ENCODE measurements around the gene RBMS3. TPM values are rescaled to one million over a fixed set of nuclear protein-coding genes. Genes with fewer than 3 reads are reported as not detected.

The RBMS3 gene
- total and polyA plus RNA-seq, 2 donors (not counting 1 experiment from before 2014, with no cell fraction given) = 26.9 to 68.4 TPM

DNA sequence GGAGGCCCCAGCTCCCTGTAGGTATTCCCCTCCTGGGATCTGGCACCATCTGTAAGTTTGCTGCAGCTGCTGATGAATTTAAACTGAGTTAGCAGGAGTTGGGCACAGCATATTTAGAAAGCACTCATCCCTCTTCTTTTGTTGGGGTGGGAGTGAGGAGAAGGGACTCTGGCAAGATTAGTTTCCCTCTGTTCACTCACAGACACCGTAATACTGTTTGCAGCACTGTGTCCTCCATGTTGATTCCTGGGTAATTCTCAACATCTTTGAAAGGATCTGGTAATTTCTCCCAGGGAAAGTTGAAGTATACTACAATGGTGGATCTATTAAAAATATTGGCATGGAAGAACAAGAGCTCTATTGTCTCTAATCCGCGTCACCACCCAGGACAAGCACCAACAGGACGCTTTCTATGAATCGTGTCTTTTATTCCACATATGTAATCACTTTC lies 173.3 kb downstream of the RBMS3 start:
- no peak for TF ChIP-seq EZH2 (IDR thresholded peaks at IDR 0.05; ENCODE audit: low read length, missing control alignments)
- TF ChIP-seq, protein P1, sequence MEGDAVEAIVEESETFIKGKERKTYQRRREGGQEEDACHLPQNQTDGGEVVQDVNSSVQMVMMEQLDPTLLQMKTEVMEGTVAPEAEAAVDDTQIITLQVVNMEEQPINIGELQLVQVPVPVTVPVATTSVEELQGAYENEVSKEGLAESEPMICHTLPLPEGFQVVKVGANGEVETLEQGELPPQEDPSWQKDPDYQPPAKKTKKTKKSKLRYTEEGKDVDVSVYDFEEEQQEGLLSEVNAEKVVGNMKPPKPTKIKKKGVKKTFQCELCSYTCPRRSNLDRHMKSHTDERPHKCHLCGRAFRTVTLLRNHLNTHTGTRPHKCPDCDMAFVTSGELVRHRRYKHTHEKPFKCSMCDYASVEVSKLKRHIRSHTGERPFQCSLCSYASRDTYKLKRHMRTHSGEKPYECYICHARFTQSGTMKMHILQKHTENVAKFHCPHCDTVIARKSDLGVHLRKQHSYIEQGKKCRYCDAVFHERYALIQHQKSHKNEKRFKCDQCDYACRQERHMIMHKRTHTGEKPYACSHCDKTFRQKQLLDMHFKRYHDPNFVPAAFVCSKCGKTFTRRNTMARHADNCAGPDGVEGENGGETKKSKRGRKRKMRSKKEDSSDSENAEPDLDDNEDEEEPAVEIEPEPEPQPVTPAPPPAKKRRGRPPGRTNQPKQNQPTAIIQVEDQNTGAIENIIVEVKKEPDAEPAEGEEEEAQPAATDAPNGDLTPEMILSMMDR (conservative IDR thresholded peaks at IDR 0.05 in 1 of 2, IDR thresholded peaks at IDR 0.05 in 1 of 2; ENCODE audit: low read depth in 1 of 2, low read length in 2 of 2) = no peak
- Histone ChIP-seq H3K4me2 (ENCODE audit: extremely low read depth, insufficient read depth, low read length) (no peak overlapping the region), H3K9me3 (ENCODE audit: control insufficient read depth, insufficient read depth, low read depth, low read length) (no peaks in the 10 kb centered on the region), H3K27me3 (ENCODE audit: control insufficient read depth, insufficient read depth, low read length) (no peaks in the 10 kb centered on the region), H3K9ac (ENCODE audit: insufficient read depth, low read length) (no peak overlapping the region), H2AFZ (ENCODE audit: low read length) (no peak overlapping the region), H3K4me1 (ENCODE audit: control insufficient read depth, extremely low read depth, insufficient read depth, low read length) (no peaks in the 10 kb centered on the region), H3K27ac (ENCODE audit: insufficient read depth, low read length) (no peak overlapping the region), H4K20me1 (ENCODE audit: control insufficient read depth, extremely low read depth, insufficient read depth, low read length) (no peaks in the 10 kb centered on the region), H3K36me3 (ENCODE audit: control insufficient read depth, insufficient read depth, low read length) (no peaks in the 10 kb centered on the region), H3K79me2 (ENCODE audit: control insufficient read depth, insufficient read depth, low read length) (no peaks in the 10 kb centered on the region), H3K4me3 (replicated peaks in 1 of 4; ENCODE audit: control extremely low read depth in 1 of 4, insufficient read depth in 1 of 4, low read depth in 3 of 4, low read length in 4 of 4) (no peak overlapping the region)
- no peak for DNase-seq (ENCODE audit: low read depth in 2 of 2)

DNA sequence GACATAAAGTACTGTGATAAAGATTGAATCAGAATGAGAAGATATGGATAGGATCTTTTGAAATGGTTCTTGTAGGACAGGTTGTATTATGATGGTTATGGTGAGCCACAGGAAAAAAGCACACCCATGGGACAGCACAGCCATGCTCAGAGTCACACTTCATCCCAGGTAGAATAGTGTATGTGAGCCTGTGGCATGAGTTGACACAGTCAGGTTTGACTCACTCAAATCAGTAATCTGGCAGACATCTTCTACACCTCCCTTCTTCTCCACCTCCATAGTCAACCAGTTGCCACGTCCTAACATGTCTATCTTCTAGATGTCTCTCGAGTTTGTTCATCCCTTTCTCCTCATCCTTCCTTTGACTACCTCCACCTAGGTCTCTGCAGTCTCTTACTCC lies 176.0 kb downstream of the RBMS3 start:
- H3K27ac ChIP-seq (ENCODE audit: insufficient read depth, low read length) = no peak overlapping the region
- H3K79me2 ChIP-seq (ENCODE audit: control insufficient read depth, insufficient read depth, low read length) = no peaks in the 10 kb centered on the region
- TF ChIP-seq, protein P1 (conservative IDR thresholded peaks at IDR 0.05 in 1 of 2, IDR thresholded peaks at IDR 0.05 in 1 of 2; ENCODE audit: low read depth in 1 of 2, low read length in 2 of 2) = no peak
- TF ChIP-seq EZH2 (IDR thresholded peaks at IDR 0.05; ENCODE audit: low read length, missing control alignments) = no peak
- H3K4me3 ChIP-seq (replicated peaks in 1 of 4; ENCODE audit: control extremely low read depth in 1 of 4, insufficient read depth in 1 of 4, low read depth in 3 of 4, low read length in 4 of 4) = no peak overlapping the region
- H3K27me3 ChIP-seq (ENCODE audit: control insufficient read depth, insufficient read depth, low read length) = no peaks in the 10 kb centered on the region
- no peaks in the 10 kb centered on the region for H3K9me3 ChIP-seq (ENCODE audit: control insufficient read depth, insufficient read depth, low read depth, low read length)
- DNase-seq (ENCODE audit: low read depth in 2 of 2) = no peak
- H3K4me2 ChIP-seq (ENCODE audit: extremely low read depth, insufficient read depth, low read length) = no peak overlapping the region
- H3K4me1 ChIP-seq (ENCODE audit: control insufficient read depth, extremely low read depth, insufficient read depth, low read length) = no peaks in the 10 kb centered on the region
- no peak overlapping the region for H3K9ac ChIP-seq (ENCODE audit: insufficient read depth, low read length)
- H4K20me1 ChIP-seq (ENCODE audit: control insufficient read depth, extremely low read depth, insufficient read depth, low read length) = no peaks in the 10 kb centered on the region
- H3K36me3 ChIP-seq (ENCODE audit: control insufficient read depth, insufficient read depth, low read length) = no peaks in the 10 kb centered on the region
- H2AFZ ChIP-seq (ENCODE audit: low read length) = no peak overlapping the region

DNA sequence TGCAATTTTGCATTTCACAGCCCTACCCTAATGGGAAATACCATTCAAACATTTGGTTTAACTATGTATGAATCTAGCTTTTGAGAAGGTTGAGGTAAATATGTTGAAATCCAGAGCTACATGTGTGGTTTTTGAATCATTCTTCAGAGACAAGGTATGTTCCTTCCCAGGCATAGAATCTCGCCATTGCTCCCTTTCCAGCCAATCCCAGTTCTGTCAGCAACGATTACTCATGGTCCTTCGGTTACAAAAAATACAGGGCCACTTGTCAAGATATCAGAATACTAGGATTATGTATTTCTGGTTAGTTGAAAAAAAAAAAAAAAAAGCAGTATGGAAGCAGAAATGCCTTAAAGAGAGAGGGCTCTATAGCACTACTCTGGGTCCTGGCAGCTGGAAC lies 182.4 kb downstream of the RBMS3 start:
- Histone ChIP-seq H3K9ac (ENCODE audit: insufficient read depth, low read length) (no peak overlapping the region), H3K4me1 (ENCODE audit: control insufficient read depth, extremely low read depth, insufficient read depth, low read length) (peaks cover 6% of the 10 kb centered on the region), H3K36me3 (ENCODE audit: control insufficient read depth, insufficient read depth, low read length) (no peaks in the 10 kb centered on the region), H2AFZ (ENCODE audit: low read length) (no peak overlapping the region), H3K79me2 (ENCODE audit: control insufficient read depth, insufficient read depth, low read length) (no peaks in the 10 kb centered on the region), H3K27me3 (ENCODE audit: control insufficient read depth, insufficient read depth, low read length) (no peaks in the 10 kb centered on the region), H3K27ac (ENCODE audit: insufficient read depth, low read length) (no peak overlapping the region), H3K4me2 (ENCODE audit: extremely low read depth, insufficient read depth, low read length) (no peak overlapping the region), H3K9me3 (ENCODE audit: control insufficient read depth, insufficient read depth, low read depth, low read length) (no peaks in the 10 kb centered on the region), H4K20me1 (ENCODE audit: control insufficient read depth, extremely low read depth, insufficient read depth, low read length) (no peaks in the 10 kb centered on the region), H3K4me3 (replicated peaks in 1 of 4; ENCODE audit: control extremely low read depth in 1 of 4, insufficient read depth in 1 of 4, low read depth in 3 of 4, low read length in 4 of 4) (no peak overlapping the region)
- TF ChIP-seq, protein P1 (conservative IDR thresholded peaks at IDR 0.05 in 1 of 2, IDR thresholded peaks at IDR 0.05 in 1 of 2; ENCODE audit: low read depth in 1 of 2, low read length in 2 of 2) = no peak
- TF ChIP-seq EZH2 (IDR thresholded peaks at IDR 0.05; ENCODE audit: low read length, missing control alignments) = no peak
- peak in 1 of 2 donors; percentile 47 for DNase-seq (ENCODE audit: low read depth in 2 of 2)
